Ovary (tissue), 3 donors: ENCODE results near the gene HPGD.

ENCODE experiments used
- EP300 ChIP-seq: sonication (generic); formaldehyde crosslinking; IDR thresholded peaks from one replicate; pipeline ENCODE4 v1.6.1; 2017; ENCODE audit warnings: antibody characterized with exemption
- POLR2A ChIP-seq: fragments of 450-650 bp; IDR thresholded peaks from one replicate; pipeline ENCODE4 v1.6.1; 2017; ENCODE audit warnings: antibody characterized with exemption, mild to moderate bottlenecking, moderate library complexity
- TF ChIP-seq, protein P1 (sequence below), 3 donors: fragments of 450-650 bp in 2 of 3; fragments of 200-600 bp in 1 of 3; IDR thresholded peaks; one replicate each; pipeline versions ENCODE4 v1.5.1 to v1.8.0; 2016 to 2022; ENCODE audit warnings: antibody characterized with exemption in 3 of 3, mild to moderate bottlenecking in 1 of 3
- donor health status: DM: no; HTN: no; CAD: no.

- TF ChIP-seq, protein P1, sequence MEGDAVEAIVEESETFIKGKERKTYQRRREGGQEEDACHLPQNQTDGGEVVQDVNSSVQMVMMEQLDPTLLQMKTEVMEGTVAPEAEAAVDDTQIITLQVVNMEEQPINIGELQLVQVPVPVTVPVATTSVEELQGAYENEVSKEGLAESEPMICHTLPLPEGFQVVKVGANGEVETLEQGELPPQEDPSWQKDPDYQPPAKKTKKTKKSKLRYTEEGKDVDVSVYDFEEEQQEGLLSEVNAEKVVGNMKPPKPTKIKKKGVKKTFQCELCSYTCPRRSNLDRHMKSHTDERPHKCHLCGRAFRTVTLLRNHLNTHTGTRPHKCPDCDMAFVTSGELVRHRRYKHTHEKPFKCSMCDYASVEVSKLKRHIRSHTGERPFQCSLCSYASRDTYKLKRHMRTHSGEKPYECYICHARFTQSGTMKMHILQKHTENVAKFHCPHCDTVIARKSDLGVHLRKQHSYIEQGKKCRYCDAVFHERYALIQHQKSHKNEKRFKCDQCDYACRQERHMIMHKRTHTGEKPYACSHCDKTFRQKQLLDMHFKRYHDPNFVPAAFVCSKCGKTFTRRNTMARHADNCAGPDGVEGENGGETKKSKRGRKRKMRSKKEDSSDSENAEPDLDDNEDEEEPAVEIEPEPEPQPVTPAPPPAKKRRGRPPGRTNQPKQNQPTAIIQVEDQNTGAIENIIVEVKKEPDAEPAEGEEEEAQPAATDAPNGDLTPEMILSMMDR (IDR thresholded peaks at IDR 0.05), result no peak
- TF ChIP-seq EP300, result no peak
- no peak for TF ChIP-seq POLR2A
Measured at GRCh38 chr4:174490451-174490961, 31.8 kb downstream of the HPGD start.
